ENCODE data around the gene CIB4.

CIB4 gene

GRCh38 chr2:26540961-26541360 is 100.2 kb downstream of the CIB4 start:
- no peak overlapping the region for H3K4me3 Mint-ChIP-seq
- H3K9me3 Mint-ChIP-seq, result no peaks in the 10 kb centered on the region
- H3K27me3 Mint-ChIP-seq (ENCODE audit: low read depth), result peaks cover 7% of the 10 kb centered on the region
- H3K36me3 Mint-ChIP-seq (ENCODE audit: low read depth), result no peaks in the 10 kb centered on the region
- peaks cover 15% of the 10 kb centered on the region for H3K4me1 Mint-ChIP-seq
- H3K27ac Mint-ChIP-seq, result peak overlapping the region in 1 of 3 experiments; percentile 4
- no peak for TF ChIP-seq CTCF (IDR thresholded peaks at IDR 0.05; ENCODE audit: unreplicated experiment in 3 of 3)

GRCh38 chr2:26540306-26540705 is 100.9 kb downstream of the CIB4 start:
- Mint-ChIP-seq H3K27ac (no peak overlapping the region), H3K4me3 (no peak overlapping the region), H3K4me1 (peaks cover 15% of the 10 kb centered on the region), H3K27me3 (ENCODE audit: low read depth) (peaks cover 5% of the 10 kb centered on the region), H3K9me3 (no peaks in the 10 kb centered on the region), H3K36me3 (ENCODE audit: low read depth) (no peaks in the 10 kb centered on the region)
- TF ChIP-seq CTCF (IDR thresholded peaks at IDR 0.05; ENCODE audit: unreplicated experiment in 3 of 3), result no peak

- H3K4me1 Mint-ChIP-seq, result peaks cover 26% of the 10 kb centered on the region
- no peak overlapping the region for H3K27ac Mint-ChIP-seq
- no peak for TF ChIP-seq CTCF (IDR thresholded peaks at IDR 0.05; ENCODE audit: unreplicated experiment in 3 of 3)
- no peaks in the 10 kb centered on the region for H3K9me3 Mint-ChIP-seq
- H3K27me3 Mint-ChIP-seq (ENCODE audit: low read depth), result peaks cover 5% of the 10 kb centered on the region
- no peaks in the 10 kb centered on the region for H3K36me3 Mint-ChIP-seq (ENCODE audit: low read depth)
- H3K4me3 Mint-ChIP-seq, result no peak overlapping the region
Observed at GRCh38 chr2:26537826-26538475, 103.2 kb downstream of the CIB4 start.

GRCh38 chr2:26537069-26537825 is 103.9 kb downstream of the CIB4 start:
- Mint-ChIP-seq H3K9me3 (no peaks in the 10 kb centered on the region), H3K27me3 (ENCODE audit: low read depth) (peaks cover 12% of the 10 kb centered on the region), H3K27ac (no peak overlapping the region), H3K4me1 (peaks cover 26% of the 10 kb centered on the region), H3K4me3 (no peak overlapping the region), H3K36me3 (ENCODE audit: low read depth) (no peaks in the 10 kb centered on the region)
- no peak for TF ChIP-seq CTCF (IDR thresholded peaks at IDR 0.05; ENCODE audit: unreplicated experiment in 3 of 3)

- Mint-ChIP-seq H3K9me3 (no peaks in the 10 kb centered on the region), H3K27ac (no peak overlapping the region), H3K27me3 (ENCODE audit: low read depth) (peaks cover 13% of the 10 kb centered on the region), H3K36me3 (ENCODE audit: low read depth) (no peaks in the 10 kb centered on the region), H3K4me1 (peaks cover 23% of the 10 kb centered on the region), H3K4me3 (no peak overlapping the region)
- no peak for TF ChIP-seq CTCF (IDR thresholded peaks at IDR 0.05; ENCODE audit: unreplicated experiment in 3 of 3)
Observed at GRCh38 chr2:26536371-26537068, 104.6 kb downstream of the CIB4 start.
